LoVo (cell line): Measurements from ENCODE around the gene CAMK2N2.
"Not testable (repeated sequence)": the region's sequence is repeated elsewhere in the genome, so short reads cannot be mapped to it uniquely, and the experiment has no call there.

Source experiments
- DNase-seq: peaks from one replicate; pipeline ENCODE4 v3.0.0-alpha.2; 2016; ENCODE audit warnings: low spot score

Gene CAMK2N2

DNA sequence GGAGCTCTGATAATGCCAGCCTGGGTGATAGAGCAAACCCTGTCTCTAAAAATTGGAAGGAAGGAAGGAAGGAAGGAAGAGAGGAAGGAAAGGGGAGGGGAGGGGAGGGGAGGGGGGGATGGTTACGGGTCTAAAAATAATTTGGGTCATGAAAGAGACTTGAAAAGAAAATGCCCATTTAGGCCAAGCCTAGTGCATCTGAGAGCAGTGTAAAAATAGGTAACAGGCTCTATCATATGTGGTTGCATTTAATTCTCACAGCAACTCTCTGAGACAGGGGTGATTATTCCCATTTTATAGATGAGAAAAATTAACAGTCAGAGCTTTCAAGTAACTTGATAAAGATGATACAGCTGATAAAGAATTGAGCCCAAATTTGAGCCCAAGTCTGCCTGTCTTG is 10.9 kb upstream of the CAMK2N2 start:
- DNase-seq, result no peak

DNA sequence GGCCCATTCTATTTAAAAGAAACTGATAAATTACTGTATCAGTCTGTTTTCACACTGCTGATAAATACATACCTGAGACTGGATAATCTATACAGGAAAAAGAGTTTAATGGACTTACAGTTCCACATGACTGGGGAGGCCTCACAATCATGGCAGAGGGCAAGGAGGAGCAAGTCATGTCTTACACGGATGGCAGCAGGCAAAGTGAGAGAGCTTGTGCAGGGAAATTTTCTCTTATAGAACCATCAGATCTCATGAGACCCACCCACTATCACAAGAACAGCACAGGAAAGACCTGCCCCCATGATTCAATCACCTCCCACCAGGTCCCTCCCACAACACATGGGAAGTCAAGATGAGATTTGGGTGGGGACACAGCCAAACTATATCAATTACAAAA is 5.9 kb upstream of the CAMK2N2 start:
- not testable (repeated sequence) for DNase-seq

DNA sequence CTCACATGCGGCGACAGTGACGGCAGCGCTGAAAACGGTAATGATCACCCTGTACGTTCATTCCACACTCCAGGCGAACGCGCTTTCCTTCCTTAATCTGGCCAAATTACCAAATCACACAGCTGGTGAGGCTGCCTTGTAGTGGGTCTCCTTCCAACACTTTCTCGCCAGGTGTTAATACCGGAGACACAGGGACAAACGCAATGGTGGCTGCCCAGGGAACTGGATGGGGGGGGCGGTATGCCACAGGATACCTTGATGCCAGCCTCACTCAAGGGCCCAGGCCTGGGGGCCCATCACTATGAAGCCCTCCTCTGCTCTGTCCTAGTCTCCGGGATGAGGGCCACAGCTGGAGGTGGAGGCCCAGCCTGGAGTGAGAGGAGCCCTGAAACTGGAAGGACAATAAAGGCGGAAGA is 1.4 kb upstream of the CAMK2N2 start:
- no peak for DNase-seq

DNA sequence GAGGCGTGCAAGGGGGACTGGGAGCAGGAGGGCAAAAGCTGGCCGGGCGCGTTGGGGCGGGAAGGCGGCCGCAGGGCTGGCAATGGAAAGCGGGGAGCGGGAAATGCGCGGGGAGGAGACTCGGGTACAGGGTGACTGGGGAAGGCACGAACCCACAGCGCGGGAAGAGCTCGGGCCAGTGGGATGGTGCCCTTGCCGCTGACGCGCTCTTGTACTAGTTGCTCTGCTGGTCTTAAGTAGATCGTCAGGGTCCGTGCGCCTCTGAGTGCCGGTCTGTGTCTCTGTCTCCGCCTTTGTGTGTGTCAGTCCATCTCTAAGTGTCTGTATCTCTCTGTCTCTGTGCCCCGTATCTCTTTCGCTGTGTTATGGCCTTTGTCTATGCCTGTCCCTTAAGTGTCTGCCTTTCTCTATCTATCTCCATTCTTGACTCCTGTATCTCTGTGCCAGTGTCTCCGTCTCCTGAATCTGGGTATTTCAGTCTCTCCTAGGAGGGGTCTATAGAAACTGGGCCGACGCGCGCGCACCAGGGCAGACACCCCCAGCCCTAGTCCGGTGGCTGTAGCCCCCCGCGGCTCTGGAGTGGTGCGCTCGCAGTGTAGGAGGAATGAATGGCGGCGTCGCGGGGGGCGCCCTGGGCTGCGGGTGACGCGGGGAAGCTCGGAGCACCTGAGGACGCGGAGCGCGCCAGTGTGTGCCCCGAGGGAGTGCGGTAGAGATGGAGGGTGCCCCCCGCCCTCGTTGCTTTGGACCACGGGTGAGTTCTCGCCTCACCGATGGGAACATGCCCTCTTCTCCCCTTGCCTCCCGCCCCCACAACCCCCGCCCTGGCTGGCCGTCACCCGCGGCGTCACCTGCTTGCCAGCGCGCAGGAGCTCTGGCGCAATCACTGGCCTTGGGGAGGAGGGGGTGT is 756 bp upstream of the CAMK2N2 start:
- DNase-seq, result peak; percentile 15

DNA sequence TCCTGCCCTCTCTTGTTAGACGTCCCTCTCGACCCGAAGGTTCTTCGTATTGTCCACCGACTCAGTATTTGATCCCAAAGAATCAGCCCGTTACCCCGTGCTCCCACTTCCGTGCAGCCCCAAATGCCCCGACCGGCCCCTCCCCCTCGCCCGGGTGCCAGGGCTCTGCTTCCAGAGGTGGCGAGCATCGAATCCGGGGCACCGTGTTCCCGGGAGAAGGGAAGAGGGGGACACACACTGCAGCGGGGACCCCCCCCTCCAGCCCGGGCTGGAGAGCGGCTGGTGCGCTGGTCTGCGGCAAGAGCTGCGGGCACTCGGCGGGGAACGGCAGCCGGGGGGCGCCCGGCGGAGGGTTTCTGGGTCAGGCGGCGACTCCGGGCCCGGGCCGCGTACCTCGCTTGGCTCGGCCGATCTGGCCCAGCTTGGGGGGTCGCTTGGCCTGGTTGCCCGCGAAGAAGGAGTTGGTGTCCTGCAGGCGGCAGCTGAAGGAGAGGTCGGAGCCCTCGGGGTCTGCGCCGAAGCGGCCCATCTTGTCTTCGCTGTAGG is 556 bp downstream of the CAMK2N2 start:
- no peak for DNase-seq

DNA sequence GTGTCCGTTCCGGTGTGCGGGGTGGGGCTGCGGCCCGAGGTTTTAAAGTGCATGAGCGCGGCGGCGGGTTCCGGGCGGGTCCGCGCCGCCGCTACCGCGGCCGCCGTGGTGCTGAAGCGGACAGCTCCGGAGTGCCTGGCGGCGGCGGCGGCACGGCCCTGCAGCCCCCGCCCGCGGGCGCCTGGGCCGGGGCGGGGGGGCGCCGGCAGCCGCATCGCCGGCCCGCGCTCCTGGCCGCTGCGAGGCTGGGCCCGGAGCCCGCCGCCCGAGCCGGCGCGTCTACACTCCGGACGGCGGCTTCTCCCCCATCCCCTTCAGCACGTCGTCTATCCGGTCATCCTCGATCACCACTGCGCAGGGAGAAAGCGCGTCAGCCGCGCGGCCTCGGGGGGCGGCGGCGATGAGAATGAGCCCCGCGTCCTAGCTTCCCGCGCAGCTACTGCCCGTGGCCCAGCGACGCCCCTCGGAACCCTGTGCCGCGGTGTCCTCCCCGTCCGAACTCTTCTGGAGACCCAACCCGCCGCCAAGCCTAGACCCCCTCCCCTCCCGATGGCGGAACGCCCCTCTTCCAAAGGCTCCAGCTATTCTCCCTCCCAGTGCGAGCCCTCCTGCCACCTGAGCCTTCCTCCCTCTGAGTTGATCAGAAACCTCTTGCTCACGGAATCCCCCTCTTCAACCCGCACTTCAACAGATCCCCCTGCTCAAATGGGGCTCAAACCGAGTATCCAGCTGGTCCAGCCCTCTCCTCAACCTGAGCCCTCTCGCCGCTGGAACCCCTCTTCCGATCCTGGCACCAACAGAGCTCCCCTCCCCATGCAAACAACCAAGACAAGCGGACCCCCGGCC is 1.3 kb downstream of the CAMK2N2 start:
- DNase-seq, result peak; percentile 19

DNA sequence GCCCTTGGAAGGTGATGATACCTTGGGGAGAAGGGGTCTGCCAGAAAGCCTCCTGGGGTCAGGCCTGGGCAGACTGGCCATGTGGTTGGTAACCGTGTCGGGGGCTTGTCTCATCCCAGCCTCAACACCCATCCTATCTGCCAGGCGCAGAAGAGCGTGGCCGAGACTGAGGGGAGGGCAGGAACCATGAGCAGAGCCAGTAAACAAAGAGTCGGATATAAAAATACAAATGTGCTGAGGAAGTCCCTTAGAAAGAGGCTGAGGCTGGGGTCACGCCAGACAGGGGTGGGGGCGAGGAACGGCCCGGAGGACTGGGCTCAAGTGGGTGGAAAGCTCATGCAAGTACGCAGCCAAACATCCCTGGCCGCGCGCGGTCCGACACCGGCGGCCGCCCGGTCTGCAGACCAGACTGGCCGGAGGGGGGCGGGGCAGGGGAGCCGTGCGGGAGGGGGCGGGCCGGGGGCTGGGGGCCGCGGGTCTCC is 1.9 kb downstream of the CAMK2N2 start:
- DNase-seq, result no peak

DNA sequence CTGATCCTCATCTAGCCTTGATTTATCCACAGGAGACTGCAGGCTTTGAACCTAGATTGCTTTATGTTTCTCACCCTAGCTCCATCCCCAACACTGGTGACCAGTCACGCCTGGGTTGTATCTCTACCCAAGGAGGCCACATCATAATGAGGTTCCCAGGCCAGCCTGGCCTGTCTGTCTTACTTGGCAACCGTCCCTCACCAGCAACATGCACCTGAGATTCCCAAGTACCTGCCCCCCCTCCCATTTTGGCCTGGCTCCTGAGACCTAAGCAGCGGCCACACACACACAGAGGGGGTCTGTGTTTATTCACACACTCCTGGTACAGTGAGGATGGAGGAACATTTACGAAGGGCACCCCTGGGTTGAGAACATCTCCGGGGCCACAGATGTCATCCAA is 2.4 kb downstream of the CAMK2N2 start:
- DNase-seq, result no peak

DNA sequence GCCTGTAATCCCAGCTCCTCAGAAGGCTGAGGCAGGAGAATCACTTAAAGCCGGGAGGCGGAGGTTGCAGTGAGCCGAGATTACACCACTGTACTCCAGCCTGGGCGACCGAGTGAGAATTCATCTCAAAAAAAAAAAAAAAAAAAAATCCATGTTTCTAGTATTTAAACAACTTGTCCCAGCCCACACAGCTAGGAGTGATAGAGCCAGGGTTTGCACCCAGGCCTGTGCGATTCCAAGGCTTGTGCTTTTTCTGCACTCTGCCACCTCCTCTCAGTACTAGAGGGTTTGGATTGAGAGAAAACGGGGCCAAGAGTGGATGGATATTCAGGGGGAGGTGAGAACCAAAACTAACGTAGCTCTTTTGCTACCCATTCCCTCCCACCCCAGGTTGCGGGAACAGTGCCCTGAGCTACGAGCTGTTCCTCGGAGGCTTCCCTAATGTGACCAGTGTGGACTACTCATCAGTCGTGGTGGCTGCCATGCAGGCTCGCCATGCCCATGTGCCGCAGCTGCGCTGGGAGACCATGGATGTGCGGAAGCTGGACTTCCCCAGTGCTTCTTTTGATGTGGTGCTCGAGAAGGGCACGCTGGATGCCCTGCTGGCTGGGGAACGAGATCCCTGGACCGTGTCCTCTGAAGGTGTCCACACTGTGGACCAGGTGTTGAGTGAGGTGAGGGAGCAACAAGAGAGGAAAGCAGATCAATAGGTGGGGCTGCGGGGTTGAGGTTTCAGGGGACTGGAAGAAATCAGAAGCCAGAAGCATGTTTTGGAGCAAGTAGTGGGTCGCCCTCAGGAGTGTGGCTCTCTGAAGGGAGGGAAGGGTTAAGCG is 4.1 kb downstream of the CAMK2N2 start:
- no peak for DNase-seq

DNA sequence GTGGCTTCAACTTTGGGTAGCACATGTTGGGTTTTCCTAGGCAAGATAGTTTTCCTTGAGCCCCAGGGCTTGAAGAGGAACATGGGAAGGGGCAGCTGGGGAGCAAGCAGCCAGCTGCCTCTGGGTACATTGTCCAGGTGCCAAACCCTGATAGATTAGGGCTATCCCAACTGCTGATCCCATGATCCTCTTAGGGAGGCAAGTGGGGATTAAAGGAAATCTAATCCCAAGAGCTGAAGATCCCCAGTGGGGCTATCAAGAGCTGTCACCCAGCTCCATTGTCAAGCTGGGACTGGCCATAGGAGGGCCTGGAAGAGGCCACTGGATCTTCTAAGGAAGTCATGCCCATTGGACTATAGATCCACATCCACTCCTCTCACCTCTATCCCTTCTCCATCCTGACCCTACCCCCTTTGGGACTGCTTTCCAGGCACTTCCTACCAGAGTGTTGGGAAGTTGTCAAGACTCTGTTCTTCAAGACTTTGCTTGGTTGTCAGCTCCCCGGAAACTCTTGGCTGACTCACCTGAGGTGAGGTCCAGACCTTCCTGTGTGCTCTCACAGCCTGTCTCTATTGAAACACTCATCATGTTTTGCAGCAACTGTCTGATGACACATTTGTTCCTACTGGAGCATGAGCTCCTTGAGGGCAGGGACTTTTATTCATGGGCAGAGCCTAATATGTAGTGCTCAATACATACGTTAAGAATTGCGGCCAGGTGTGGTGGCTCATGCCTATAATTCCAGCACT is 5.9 kb downstream of the CAMK2N2 start:
- no peak for DNase-seq

DNA sequence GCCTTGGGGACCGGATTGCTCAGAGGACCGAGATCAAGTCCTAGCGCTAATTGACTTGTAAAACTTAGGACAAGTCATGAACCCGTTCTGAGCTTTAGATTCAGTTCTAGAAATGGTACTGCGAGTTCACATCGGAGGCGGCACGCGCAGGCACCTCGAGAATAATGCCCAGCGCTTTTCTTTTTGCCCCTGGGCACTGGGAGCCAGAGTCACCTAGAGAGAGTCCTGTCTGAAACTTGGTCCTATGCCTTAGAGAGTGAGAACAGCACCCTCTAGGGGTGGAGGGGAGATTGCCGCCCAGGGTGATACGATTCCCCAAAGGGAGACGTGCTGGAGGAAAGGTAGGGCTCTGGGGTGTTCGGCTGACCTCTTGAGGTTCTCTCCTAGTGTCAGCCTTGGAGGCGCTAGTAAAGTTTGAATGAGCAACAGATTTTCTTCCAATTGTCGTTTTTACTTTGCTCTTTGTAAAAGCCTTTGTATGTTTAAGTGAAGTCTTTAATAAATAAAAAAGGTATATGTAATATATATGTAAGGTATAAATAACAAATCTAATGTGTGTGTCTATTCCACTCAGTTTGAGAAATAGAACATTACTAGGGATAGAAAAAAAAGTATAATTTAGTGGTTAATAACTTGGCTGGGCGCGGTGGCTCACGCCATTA is 11.1 kb downstream of the CAMK2N2 start:
- DNase-seq, result peak; percentile 96

DNA sequence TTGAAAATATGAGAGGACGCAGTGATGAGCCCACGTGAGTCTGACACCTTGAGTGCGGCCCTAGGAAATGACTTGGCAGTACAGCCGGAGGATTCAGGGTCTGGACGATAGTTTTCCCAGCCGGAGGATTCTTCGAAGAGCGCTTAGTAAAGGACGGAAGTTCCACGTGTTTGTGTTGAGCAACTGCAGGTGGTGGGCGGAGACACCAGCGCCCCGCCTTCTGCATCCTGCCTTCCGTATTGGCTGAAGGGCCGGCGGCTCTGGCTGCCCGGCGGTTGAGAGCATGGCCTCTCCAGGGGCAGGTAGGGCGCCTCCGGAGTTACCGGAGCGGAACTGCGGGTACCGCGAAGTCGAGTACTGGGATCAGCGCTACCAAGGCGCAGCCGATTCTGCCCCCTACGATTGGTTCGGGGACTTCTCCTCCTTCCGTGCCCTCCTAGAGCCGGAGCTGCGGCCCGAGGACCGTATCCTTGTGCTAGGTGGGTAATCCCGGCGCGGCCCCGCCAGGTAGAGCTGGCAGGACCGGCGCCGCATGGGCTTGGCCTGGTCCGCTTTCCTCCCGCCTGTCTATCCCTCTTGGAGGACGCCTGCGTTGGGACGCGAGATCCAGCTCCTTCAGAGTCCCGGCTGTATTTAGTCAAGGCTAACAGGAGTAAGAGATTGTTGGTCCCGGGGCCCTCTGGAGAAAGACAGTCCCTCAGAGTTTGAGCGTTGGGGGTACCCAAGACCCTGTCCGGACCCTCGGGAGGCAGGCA is 11.8 kb downstream of the CAMK2N2 start, which contains the start of gene EEF1AKMT4:
EEF1AKMT4 (plus strand) TSS at position 261 of the 755 bp plus-strand sequence; CDS start at position 284, 23 bp downstream.
- DNase-seq, result peak; percentile 98

DNA sequence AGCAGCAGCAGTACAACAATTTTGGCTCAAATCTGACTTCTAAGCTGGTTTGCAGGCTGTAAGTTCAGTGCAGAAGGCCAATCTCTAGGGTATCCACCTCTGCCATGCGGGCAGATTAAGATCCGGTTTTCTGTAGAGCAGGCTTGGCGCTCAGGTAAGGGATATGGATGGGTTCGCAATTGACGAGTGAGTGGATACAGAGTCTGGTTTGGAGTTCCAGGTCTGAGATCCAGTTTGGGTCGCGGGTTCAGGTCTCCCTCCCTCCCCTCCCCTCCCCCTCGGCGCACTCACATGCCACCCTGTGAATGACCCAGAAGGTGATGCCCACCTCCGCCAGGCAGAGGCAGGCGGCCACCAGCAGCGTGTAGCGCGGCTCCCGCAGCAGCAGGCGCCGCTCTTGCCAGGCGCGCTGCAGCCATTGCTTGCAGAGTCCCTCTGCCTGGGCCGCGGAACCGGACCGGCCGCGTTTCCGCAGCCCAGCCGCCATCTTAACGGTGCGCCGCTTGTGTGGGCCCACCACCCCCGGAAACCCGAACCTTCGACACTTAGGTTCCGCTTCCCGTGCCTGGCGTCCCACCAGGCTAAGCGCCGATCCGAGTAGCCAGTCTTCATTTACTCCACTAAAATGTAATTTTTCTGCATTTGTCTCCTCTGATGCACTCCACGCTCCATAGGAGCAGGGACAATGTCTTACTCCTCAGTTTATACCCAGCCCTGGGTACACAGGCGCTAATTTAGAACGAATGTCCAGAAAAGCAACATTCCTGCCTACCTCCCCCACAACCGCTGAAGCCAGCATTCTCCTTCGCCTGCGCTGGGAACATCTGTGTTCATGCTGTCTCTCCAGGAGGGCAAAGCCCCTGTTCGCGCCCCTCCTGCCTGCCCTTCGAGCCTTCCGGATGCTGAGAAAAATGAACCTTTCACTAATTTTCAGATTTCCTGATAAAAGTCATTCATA is 12.6 kb downstream of the CAMK2N2 start, which contains the start of gene ALG3:
ALG3 (minus strand) TSS at position 509 of the 958 bp plus-strand sequence; CDS start at position 487, 22 bp downstream.
- DNase-seq, result peak; percentile 87

DNA sequence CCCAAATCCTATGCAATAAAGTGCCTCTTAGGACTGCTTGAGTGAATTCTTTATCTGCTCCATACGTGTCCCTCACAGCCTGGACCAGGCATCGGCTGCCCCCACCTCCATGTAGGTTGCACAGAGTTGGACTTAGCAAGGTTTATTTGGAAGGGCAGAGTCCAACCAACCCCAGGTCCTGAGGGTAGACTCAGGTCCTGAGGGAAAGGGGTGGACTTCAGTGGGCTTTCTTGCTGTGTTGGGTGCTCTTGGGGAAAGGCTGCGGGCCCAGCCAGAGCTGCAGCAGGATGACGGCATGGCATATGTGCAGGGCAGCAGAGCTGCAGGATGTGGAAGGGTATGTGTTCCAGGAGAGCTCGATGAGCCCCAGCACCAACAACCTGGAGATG is 19.1 kb downstream of the CAMK2N2 start:
- DNase-seq, result no peak

DNA sequence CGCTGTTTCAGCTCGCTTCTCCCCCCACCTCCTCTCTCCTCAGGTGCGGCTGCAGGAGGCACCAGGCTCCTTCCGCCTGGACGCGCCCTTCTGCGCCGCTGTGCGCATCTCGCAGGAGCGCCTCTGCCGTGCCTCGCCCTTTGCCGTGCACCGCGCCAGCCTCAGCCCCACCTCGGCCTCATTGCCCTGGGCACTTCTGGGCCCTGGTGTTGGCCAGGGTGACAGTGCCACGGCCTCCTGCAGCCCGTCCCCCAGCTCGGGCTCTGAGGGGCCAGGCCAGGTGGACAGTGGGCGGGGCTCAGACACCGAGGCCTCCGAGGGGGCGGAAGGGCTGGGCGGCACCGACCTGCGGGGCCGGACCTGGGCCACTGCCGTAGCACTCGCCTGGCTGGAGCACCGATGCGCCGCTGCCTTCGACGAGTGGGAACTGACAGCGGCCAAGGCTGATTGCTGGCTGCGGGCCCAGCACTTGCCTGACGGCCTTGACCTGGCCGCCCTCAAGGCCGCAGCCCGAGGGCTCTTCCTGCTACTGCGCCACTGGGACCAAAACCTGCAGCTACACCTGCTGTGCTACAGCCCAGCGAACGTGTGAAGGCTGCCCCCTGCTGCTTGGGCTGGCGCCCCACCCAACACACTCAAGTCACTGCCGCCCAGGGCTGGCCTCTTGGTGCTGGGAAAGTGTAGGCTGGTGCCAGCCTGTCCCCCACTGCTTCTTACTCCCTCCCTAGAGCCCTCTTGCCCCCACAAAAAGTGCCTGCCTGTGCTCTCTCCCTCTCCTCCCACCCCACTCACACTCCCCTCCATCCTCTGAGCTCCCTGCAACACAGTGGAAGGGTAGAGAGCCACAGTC is 19.7 kb downstream of the CAMK2N2 start:
- no peak for DNase-seq

DNA sequence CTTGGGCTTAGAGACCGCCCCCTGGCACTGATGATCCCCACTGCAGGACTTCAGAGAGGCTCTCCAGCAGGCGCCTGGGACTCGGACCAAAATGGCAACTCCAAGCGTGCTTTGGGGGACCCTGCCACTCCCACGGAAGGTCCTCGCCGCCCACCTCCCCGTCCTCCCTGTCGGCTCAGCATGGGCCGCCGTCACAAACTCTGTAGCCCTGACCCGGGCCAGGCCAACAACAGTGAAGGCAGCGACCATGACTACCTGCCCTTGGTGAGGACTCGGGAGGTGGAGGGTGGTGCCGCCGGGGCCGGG is 20.3 kb downstream of the CAMK2N2 start:
- no peak for DNase-seq

DNA sequence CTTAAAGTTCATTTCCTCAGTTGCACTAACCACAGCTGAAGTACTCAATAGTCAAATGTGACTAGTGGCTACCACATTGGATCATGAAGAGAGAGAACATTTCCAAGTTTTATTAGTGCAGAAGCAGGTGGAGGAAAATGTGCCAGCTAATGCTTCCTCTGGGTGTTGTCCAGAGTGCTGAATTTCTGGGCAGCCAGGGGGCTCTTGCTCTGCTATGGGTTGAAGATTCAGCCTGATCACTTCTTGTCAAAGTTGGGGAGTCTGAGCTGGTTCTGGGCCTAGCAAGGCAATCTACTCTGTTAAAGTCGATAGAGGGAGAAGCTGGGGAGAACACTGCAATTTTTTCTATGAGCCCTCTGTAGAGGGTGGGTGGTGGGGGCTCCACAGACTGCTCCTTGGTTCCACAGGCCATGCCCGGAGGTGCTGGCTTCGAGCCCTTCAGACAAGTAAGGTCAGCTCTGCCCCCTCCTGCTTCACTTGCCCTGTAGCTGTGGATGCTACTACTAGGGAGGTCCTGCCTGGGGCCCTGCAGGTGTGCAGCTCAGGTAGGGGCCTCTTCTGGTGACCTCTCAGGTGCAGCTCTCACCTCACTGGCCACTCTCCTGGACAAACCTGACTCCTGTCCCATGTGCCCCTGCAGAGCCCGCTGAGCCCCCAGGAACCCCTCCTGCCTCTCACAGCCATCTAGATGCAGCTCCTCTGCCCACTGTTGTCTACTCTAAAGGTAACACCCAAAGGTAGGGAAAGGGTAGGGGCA is 20.8 kb downstream of the CAMK2N2 start:
- no peak for DNase-seq
